Iris pigment epithelial cell (primary cell): ENCODE measurements around the gene CDK17.

Experiments used
- DNase-seq: peaks from one replicate; pipeline ENCODE4 v3.0.0-alpha.2; 2011; ENCODE audit warnings: low read depth

Gene CDK17

GRCh38 chr12:96237465-96238077, 162.7 kb downstream of the CDK17 start:
- DNase-seq = peak; percentile 98

- no peak for DNase-seq
These were observed 163.2 kb downstream of the CDK17 start for GRCh38 chr12:96237035-96237434.

GRCh38 chr12:96236221-96236822, 163.9 kb downstream of the CDK17 start:
- DNase-seq = peak; percentile 44

GRCh38 chr12:96235484-96235826, 164.8 kb downstream of the CDK17 start:
- DNase-seq = no peak

- DNase-seq = no peak
These were observed 165.4 kb downstream of the CDK17 start for GRCh38 chr12:96234591-96235483.

- peak; percentile 45 for DNase-seq
These were observed 166.2 kb downstream of the CDK17 start for GRCh38 chr12:96233939-96234461.

GRCh38 chr12:96233168-96233567, 167.1 kb downstream of the CDK17 start:
- DNase-seq = no peak

- DNase-seq = no peak
These were observed 169.6 kb downstream of the CDK17 start for GRCh38 chr12:96230646-96231045.

GRCh38 chr12:96228566-96229248, 171.5 kb downstream of the CDK17 start:
- no peak for DNase-seq
